Right atrium auricular region (tissue), 2 donors: ENCODE results near the gene HES2. TPM values are rescaled to one million over a fixed set of nuclear protein-coding genes. Genes with fewer than 3 reads are reported as not detected.
A peak's percentile ranks its signal among the peaks of the same experiment; 100 is the strongest.

Experiments used
- DNase-seq: peaks from one replicate; pipeline ENCODE4 v3.0.0-alpha.2; 2019; ENCODE audit warnings: low spot score
- H3K27ac ChIP-seq, 2 donors: fragments of 200-600 bp; sonication (generic); 1 replicate in 1 of 2; 2 replicates in 1 of 2; pipeline ENCODE4 v1.5.1; 2016 to 2019
- H3K27me3 ChIP-seq, 2 donors: fragments of 200-600 bp; sonication (generic); one replicate each; pipeline versions ENCODE4 v1.5.1 to v1.6.0; 2017 to 2019
- H3K36me3 ChIP-seq: fragments of 200-600 bp; sonication (generic); one replicate; pipeline ENCODE4 v1.5.1; 2016
- H3K4me1 ChIP-seq, 2 donors: fragments of 200-600 bp; sonication (generic); one replicate each; pipeline versions ENCODE4 v1.5.1 to v1.6.0; 2017 to 2019
- H3K4me3 ChIP-seq, 2 donors: fragments of 200-600 bp; sonication (generic); 1 replicate in 1 of 2; 2 replicates in 1 of 2; pipeline ENCODE4 v1.5.1; 2017 to 2019; ENCODE audit warnings: mild to moderate bottlenecking in 1 of 2, moderate library complexity in 1 of 2
- H3K9me3 ChIP-seq, 2 donors: fragments of 200-600 bp; sonication (generic); one replicate each; pipeline ENCODE4 v1.5.1; 2019
- CTCF ChIP-seq, 2 donors: fragments of 200-600 bp; sonication (generic); IDR thresholded peaks; one replicate each; pipeline ENCODE4 v1.5.1; 2019; ENCODE audit warnings: antibody characterized with exemption in 2 of 2
- total RNA-seq, 2 donors: library from RNA; depleted of rRNA; stranded (reverse); fragments of >200 nt; gene quantifications; one replicate each; pipeline ENCODE4 v1.1.0, GENCODE V29; 2016

HES2 gene
- total RNA-seq, 2 donors from 2014 or later, result not detected

- Histone ChIP-seq H3K4me1 (peaks cover 0 to 36% of the 10 kb centered on the region in 2 donors), H3K27me3 (peaks cover 19 to 23% of the 10 kb centered on the region in 2 donors), H3K9me3 (no peaks in the 10 kb centered on the region), H3K27ac (no peak overlapping the region), H3K36me3 (no peaks in the 10 kb centered on the region), H3K4me3 (no peak overlapping the region)
- no peak for TF ChIP-seq CTCF (IDR thresholded peaks at IDR 0.05)
- DNase-seq, result no peak
Observed at GRCh38 chr1:6427441-6428390, 8.0 kb upstream of the HES2 start.

GRCh38 chr1:6426972-6427350, 7.2 kb upstream of the HES2 start:
- H3K9me3 ChIP-seq, result no peaks in the 10 kb centered on the region
- peaks cover 19 to 23% of the 10 kb centered on the region in 2 donors for H3K27me3 ChIP-seq
- DNase-seq, result no peak
- no peak overlapping the region for H3K27ac ChIP-seq
- peaks cover 0 to 36% of the 10 kb centered on the region in 2 donors for H3K4me1 ChIP-seq
- TF ChIP-seq CTCF (IDR thresholded peaks at IDR 0.05), result no peak
- no peak overlapping the region for H3K4me3 ChIP-seq
- no peaks in the 10 kb centered on the region for H3K36me3 ChIP-seq

- Histone ChIP-seq H3K36me3 (no peaks in the 10 kb centered on the region), H3K9me3 (no peaks in the 10 kb centered on the region), H3K4me1 (peaks cover 0 to 36% of the 10 kb centered on the region in 2 donors), H3K27me3 (peaks cover 23 to 24% of the 10 kb centered on the region in 2 donors), H3K4me3 (no peak overlapping the region), H3K27ac (no peak overlapping the region)
- DNase-seq, result no peak
- no peak for TF ChIP-seq CTCF (IDR thresholded peaks at IDR 0.05)
Observed at GRCh38 chr1:6426277-6426971, 6.7 kb upstream of the HES2 start.

- DNase-seq, result no peak
- TF ChIP-seq CTCF (IDR thresholded peaks at IDR 0.05), result no peak
- Histone ChIP-seq H3K27ac (no peak overlapping the region), H3K4me1 (peaks cover 0 to 38% of the 10 kb centered on the region in 2 donors), H3K36me3 (no peaks in the 10 kb centered on the region), H3K9me3 (no peaks in the 10 kb centered on the region), H3K27me3 (peaks cover 26 to 31% of the 10 kb centered on the region in 2 donors), H3K4me3 (no peak overlapping the region)
Observed at GRCh38 chr1:6425658-6426057, 5.9 kb upstream of the HES2 start.

GRCh38 chr1:6424619-6425593, 5.2 kb upstream of the HES2 start, which contains the start of gene ESPN:
Gene ESPN (plus strand): TSS chr1:6424776. CDS start chr1:6424956, 180 bp downstream.
- H3K4me1 ChIP-seq, result peaks cover 0 to 41% of the 10 kb centered on the region in 2 donors
- H3K27ac ChIP-seq, result no peak within 1 kb of the TSS
- no peak for TF ChIP-seq CTCF (IDR thresholded peaks at IDR 0.05)
- no peak for DNase-seq
- peak within 1 kb of the TSS in 1 of 2 donors; percentile 32 for H3K4me3 ChIP-seq
- H3K9me3 ChIP-seq, result no peaks in the 10 kb centered on the region
- peaks cover 34 to 38% of the 10 kb centered on the region in 2 donors for H3K27me3 ChIP-seq
- no peaks in the 10 kb centered on the region for H3K36me3 ChIP-seq
